HK-2 (cell line): ENCODE measurements around the gene DPP8.
"Not testable (repeated sequence)": the region's sequence is repeated elsewhere in the genome, so short reads cannot be mapped to it uniquely, and the experiment has no call there.

Experiments
- DNase-seq: peaks from one replicate; pipeline ENCODE4 v3.0.0-alpha.2; 2018; ENCODE audit not compliant: unreplicated experiment

The DPP8 gene

DNA sequence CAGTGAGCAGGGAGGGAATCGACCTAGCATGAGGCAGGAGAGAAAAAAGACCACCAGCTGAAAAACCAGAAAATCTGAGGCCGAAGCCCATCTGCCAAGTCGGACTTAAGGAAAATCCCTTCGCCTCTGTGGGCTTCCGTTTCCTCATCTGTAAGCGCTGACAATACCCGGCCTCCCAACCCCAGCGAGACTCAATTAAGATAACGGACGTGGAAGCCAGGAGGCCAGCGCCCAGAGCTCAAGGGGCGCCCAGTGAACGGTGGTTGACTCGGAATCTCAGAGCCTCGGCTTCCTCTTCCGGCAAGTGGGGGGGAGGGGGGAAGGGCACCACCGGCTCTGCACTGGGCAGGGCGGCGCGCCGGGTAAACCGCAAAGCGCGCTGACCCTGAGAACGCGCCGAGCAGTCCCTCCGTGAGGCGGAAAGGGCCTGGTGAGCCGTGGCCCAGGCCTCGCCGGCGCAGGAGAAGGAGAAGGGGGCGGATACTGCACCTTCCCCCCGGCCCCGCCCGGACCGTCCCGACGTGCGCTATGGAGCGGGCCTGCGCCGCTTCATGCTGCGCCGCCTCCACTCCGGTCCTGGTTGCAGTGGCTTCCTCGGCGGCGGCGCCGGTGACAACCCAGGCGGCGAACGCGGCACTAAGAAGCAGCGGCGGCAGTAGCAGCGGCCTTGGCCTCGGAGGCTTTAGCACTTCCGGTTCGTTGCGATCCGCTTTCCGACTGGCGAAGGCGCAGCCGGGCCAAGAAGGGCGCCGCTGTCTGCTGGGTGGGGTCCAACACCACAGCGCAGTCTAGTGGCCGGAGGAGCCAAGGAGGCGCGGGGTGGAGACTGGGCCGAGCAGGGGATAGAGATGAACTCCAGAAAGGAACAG is at the start of gene DPP8:
DPP8 (minus strand) TSS at position 693 of the 869 bp plus-strand sequence. CDS start 5,136 bp downstream, outside the sequence.
- peak; percentile 88 for DNase-seq

DNA sequence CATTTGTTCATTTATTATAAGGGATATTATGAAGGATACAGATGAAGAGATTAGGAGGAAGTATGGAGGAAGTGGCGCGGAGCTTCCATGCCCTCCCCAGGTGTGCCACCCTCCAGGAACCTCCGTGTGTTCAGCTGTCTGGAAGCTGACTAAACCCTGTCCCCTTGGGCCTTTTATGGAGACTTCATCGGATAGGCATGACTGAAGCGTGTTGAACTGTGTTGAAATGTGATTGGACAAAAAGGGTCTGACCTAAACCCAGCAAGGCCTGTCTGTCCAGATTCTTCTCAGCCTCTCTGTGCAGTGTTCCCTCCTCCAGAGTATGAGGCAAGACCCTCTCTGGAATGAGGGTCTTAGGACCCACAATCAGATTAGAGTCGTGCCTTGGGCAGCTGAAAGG is 44.4 kb upstream of the DPP8 start:
- DNase-seq = no peak

DNA sequence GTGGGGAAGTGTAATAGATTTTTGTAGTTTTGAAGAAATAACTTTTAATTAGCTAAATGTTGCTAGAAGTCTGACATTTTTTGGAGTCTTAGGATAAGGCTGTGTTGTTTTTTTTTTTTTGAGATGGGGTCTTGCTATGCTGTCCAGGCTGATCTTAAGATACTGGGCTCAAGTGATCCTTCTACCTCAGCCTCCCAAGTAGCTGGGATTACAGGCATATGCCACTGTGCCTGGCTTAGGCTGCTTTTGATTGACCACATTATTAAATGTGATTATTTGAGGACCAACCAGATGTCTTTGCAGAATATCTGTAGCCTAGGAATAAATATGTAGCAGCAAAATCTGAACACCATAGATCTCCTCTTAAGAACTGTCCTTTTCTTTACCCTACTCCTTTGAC is 42.5 kb upstream of the DPP8 start:
- no peak for DNase-seq

DNA sequence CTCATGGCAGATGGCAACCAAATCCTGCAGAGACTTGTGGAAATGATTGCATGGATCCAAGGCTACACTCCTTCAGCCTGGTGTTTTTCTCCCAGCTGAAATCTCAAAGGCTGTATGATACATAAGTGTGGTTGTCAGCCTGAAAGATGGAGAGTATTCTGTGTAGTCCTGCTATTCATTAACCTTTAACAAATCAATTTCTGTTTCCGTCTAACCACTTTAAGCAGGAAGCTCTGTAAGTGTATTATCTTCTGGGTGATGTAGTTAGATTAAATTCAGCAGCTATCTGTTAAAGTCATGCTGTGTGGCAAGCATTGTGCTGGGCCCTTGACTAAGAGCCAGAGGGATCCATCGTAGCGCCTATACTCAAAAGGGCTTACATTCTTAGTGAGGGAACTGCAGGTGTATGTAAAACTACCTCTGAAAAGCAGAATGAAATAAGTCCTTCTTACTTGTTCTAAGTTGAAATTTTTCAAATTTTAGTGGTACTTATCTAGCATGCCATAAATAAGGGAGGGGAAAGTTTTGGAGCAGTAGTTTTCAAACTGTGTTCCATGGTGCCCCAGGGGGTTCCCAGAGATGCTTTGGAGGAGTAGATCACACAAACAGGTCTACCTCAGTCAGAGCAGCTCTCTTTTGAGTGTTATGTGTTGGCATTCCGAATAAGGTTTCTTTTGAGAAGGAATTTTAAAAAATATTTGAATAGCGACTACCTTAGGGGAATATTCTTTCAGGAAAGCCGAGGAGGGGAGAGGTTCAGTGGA is 41.7 kb upstream of the DPP8 start:
- DNase-seq = no peak

DNA sequence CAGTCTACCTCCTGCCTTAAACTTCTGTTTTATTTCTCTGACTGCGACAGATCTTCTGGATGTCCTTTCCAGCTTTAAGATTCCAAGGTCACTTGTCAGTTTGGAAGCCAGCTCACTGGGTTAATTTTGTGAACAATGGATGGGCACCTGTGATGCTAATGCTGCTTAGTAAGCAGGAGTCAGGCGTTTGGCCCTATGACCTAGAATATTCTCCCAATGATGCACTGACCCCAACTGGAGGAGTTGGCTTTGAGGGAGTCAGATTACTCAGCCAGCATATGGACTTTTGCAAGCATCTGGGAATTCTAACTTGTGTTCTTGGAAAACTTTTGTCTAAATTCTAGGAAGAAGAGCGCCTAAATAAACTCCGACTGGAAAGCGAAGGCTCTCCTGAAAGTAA is 40.8 kb upstream of the DPP8 start:
- DNase-seq = no peak

DNA sequence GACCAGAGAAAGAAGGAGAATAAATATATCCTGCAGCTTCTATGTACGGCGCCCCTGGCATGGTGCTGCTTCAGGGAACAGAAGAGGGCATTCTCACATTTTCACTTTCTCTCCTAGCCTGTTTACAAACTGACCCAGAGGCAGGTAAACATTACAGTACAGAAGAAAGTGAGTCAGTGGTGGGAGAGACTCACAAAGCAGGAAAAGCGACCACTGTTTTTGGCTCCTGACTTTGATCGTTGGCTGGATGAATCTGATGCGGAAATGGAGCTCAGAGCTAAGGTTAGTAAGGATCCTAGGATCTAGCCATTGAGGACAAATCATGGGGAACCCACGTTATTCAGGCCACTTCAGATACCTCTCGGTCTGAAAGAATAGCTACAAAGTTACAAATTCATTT is 39.1 kb upstream of the DPP8 start:
- DNase-seq = no peak

DNA sequence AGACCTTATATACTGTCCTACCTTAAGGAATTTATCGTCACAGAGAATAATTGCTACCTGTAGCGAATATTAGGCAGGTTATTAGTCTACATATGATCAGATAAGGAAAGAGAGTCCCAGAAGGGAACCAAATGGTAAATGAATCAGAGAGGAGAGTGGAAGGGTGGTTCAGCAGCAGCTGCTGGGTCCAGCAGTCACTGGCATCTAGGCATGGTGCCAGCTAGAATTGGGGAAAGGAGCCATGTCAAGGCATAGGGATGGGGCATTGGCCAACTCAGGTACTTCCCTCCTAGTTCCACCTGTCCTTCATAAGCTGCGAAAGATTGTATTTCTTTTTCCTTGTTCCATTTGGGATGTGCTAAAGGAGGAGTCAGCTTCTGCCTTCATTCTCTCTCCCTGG is 36.2 kb upstream of the DPP8 start:
- no peak for DNase-seq

DNA sequence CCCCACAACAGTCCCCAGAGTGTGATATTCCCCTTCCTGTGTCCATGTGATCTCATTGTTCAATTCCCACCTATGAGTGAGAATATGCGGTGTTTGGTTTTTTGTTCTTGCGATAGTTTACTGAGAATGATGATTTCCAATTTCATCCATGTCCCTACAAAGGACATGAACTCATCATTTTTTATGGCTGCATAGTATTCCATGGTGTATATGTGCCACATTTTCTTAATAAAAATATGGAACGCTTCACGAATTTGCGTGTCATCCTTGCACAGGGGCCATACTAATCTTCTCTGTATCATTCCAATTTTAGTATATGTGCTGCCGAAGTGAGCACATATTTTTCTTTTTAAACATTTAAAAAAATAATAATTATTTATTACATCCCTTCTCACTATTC is 35.4 kb upstream of the DPP8 start:
- not testable (repeated sequence) for DNase-seq

DNA sequence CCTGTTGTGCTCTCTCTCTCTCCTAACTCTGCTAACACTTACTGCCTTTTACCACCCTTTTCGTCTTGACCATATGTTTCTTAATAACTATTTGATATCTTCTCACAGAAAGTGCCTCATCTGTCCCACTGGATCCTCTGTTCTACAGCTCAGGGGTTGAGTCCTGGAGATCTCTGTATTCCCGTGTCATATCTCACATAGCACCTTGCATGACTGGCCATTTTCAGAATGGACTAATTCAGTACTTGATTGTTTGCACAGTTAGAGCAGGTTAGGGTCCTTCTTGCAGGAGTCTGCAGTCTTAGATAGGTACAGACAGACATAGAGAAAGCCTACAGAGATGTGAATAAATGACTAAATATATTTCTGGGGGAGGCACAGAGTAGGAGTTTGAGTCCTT is 33.7 kb upstream of the DPP8 start:
- DNase-seq = no peak

DNA sequence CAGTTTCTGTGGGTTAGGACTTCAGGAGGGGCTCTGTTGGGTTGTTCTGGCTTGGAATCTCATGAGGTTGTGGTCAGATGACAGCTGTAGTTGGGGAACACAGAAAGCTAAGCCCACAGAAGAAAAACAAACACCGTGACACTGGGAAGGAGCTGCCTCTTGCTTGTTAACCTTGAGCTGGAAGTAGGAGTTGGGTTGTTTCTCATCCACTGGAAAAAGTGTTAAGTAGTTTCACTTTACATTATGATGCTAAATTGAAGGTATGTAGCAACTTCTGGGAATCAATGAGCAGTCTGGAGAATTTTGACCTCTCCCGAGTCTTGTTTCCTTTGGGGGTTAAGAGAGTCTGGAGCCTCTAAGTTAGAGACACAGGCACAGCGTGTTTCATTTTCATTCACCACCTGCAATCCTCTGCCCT is 33.2 kb upstream of the DPP8 start:
- no peak for DNase-seq

DNA sequence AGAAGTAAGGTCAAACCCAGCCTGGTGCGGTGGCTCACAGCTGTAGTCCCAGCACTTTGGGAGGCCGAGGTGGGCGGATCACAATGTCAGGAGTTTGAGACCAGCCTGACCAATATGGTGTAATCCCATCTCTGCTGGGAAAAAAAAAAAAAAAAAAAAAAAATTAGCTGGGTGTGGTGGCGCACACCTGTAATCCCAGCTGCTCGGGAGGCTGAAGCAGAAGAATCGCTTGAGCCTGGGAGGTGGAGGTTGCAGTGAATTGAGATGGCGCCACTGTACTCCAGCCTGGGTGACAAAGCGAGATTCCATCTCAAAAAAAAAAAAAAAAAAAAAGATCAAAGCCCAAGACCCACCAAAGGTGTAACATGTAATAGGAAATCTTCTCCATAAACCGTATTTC is 31.8 kb upstream of the DPP8 start:
- not testable (repeated sequence) for DNase-seq

DNA sequence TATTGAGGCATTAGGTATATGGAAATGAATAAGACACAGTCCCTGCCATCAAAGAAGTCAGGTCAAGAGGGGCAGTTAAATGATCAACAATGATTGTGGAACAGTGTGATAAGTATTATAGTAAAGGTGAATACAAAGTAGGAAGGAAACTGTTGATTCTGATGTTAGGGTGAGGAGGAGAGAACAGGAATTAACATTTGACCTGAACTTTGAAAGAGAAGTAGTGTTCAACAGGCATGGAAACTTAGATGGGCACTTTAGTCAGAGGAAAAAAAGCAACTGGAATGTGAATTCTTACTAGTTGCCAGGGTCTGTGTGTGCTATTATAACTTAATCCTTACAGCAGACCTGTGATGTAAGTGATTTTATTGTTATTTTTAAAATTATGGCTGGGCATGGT is 30.4 kb upstream of the DPP8 start:
- no peak for DNase-seq

DNA sequence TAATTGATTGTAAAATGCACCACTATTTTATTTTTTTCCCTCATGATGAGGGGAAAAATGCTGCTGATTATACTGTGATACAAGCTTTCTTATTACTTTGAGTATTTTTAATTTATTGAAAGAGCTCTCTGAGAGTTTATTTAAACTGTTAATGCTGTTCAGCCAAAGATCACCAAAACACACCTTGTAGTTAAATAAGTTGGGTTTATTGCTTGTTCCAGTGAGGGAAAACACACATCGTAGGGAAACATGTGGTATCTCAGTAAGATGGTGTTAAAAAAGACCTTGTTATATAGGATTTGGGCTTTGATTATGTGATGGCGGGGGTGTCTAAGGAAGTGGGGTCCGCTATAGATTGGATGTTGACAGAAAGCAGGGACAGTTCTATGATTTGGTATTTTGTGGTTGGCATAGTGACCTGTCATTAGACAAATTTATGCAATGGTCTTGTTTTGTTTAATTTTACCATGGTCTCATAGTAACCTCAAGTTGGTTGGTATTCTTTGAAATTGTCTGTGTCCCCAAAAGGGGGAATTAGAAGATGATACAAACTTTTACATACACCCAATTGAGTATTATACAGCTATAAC is 23.8 kb upstream of the DPP8 start:
- DNase-seq = no peak

DNA sequence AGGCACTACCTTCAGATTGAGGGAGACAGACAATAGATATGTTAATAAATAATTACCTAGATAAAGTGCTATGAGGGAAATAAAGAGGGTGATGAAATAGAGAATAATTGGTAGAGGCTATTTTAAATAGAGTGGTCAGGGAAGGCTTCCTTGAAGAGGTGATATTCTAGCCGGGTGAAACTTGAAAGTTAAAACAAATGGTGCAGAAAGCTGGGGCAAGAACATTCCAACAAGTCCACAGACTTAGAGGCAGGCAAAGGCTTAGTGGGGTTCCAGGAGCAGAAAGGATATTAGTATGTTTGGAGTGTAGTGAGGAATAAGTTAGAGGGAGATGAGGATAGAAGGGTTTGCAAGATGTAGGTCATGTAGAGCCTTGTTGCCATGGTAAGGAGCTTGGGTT is 22.8 kb upstream of the DPP8 start:
- DNase-seq = no peak

DNA sequence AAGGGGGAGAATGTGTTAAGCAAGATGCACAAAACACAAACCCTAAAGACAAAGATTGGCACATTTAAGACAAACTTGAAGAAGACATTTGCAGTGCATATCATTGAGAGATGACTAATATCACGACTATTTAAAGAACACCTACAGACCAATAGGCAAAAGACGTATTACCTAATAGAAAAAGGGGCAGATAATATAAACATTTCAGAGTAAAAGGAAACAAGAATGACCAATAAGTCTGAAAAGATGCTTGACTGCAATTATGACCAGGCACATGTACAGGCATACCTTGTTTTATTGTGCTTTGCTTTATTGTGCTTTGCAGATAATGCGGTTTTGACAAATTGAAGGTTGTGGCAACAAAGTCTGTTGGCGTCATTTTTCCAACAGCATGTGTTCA is 17.7 kb upstream of the DPP8 start:
- DNase-seq = no peak

DNA sequence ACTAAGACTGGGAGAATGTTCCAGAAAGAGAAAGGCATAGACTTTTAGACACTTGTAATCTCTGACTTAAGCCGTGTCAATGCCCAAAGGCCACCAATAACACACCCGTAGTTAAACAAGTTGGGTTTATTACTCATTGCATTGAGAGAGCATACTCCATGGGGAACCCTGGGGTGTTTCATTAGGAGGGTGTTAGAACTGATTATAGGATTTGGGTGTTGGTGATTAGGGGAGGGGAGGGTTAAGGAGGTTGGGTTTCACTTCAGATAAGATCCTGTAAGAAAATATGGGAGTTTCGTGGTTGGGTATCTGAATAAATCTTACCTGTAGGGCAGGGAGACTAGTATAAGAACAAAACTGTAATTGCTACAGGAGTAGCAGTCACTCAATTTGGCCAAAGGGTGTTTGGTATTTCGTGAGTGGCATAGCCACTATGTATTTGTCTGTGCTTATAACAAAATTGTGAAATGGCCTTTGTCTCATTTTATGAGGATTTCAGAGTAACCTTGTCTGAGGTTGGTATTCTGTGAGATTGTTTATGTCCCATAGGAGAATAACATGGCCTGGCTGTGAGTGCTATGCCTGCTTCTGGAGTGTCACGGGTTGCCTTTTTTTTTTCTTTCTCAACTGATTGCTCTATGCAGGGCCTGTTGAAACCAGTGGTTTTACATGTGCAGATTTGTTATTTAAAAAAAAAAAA is 15.7 kb upstream of the DPP8 start:
- no peak for DNase-seq

DNA sequence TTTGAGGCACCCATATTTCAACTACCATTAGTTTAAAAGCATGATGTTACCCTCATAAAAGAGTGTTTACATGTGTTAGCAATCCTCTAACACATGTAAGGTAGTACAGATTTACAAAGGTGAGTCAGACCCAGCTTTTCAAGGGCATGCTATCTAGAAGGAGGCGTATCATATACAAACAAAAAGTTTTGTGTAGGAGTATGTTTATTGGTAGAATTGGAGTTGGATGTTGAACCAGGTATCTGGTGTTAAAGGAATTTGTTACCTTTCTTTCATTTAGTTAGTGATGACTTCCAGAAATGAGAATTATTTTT is 15.2 kb upstream of the DPP8 start:
- DNase-seq = no peak

DNA sequence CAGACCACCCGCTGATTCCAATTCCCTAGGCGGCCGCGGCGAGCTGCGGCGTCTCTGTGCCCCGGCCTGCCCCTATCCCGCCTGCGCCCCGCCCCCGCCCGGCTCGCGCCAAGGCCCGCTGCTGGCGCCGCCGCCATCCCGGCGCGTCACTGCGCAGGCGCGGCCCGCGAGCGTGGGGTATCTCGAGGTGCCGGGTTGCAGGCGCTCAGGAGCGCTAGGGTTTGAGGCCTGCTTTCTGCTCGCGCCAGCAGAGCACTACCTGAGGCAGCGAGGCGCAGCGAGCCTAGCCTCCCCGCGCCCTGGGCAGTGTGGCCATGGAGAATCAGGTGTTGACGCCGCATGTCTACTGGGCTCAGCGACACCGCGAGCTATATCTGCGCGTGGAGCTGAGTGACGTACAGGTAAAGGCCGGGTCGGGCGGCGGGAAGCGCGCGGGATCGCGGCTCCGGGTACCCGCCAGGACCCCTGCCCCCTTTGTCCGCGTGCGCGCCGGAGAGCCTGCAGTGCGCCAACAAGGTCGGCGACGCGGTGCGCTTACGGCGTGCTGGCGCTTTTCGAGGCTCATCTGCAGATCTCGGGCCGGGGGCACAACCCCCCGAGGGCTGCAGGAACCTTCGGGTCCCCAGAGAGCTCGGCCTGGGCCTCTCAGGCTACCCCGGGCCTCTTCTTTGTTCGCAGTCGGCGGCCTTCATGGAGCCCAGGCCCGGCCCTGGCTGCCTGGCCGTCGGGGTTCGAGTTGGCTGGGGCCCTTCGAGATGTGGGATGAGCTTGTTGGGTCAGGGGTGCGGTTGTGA is 13.0 kb upstream of the DPP8 start, which contains the start of gene HACD3:
HACD3 (plus strand) TSS at position 146 of the 794 bp plus-strand sequence; CDS start at position 315, 169 bp downstream.
- peak; percentile 81 for DNase-seq

DNA sequence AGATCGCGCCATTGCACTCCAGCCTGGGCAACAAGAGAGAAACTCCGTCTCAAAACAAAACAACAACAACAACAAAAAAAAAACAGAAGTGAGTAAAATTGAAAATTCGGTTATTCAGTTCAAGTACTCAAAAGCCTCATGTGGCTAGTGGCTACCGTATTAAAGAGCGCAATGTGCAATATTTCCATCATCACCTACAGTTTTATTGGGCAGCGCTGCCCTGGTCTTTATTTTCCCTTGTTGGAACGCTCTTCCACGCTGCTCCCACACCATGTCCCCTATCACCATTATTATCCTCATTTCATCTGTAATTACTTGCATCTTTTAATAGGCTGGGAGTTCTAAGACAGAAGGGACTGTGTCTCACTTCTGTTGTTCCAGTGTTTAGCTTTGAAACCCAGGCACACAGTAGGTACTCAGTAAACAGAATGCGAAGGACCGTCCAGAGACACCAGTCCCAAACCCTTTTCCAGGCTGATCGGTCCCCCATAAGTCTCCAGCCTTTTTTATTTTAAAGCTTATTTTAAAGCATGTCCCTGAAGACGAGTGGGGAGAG is 12.4 kb upstream of the DPP8 start:
- no peak for DNase-seq

DNA sequence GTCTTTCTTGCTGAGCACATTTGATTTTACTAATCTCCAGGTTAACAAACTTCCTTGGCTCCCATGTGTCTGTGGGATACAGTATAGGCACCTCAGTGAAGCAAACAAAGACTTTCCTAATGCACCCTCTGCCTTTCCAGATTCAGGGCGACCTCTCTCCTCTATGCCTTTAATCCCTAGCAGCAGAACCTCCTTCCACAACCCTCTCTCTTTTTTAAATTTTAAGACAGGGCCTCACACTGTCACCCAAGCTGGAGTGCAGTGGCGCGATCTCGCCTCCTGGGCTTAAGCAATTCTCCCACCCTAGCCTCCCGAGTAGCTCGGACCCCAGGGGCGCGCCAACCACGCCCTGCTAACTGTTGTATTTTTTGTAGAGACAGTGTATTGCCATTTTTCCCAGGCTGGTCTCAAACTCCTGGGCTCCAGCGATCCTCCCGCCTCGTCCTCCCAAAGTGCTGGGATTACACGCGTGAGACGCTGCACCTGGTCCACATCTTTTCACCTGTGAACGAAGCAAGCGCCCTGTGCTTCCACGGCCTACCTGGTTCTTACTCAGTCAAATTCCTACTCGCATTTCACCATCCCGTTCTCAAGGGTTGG is 11.1 kb upstream of the DPP8 start:
- DNase-seq = no peak

DNA sequence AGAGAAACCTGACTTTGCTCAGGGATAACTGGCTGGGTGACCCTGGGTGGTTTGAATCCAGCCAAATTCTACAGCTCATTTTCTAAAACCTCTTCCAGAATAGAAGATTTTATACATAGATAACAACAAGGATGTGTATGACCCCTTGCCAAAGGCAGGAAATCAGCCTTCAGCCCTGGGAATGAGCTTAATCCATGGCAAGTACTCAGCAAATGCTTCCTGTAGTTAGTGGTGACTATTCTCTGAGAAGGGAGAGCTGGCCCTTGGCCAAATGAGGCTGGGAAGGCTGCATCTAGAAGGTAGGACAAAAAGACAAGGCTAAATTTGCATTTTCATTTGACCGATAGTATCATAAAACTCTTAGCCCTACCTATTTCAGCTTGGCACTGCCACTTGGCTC is 8.1 kb upstream of the DPP8 start:
- DNase-seq = no peak
